ENCODE measurements around the gene NHLRC1. TPM values are rescaled to one million over a fixed set of nuclear protein-coding genes. Genes with fewer than 3 reads are reported as not detected.

Gene NHLRC1
- total RNA-seq, 1 donor from 2014 or later: 0.39 TPM

DNA sequence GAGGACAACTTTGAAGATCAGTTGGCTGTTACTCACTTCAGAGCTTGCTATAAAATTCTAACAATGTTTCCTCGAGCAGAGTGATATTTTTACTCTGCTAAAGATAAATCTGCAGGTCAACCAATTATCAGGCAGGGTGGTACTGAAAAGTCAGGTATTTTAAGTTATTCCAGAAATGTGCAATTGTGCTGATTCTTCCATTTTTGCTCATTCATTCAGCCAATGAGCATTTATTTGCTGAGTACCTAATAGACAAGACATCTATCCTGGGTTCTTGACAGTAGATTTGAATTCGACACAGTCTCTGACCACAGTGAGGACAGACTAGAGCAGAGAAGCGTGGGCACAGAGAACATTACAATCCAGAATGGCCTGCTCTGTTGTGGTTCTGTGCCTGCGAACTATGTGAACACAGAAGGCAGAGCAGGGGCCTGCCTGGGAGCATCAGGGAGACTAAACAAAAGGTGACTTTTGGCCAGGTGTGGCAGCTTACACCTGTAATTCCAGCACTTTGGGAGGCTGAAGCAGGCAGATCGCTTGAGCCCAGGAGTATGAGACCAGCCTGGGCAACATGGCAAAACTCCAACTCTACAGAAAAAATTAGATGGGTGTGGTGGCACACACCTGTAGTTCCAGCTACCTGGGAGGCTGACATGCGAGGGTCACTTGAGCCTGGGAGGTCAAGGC is 17.6 kb upstream of the NHLRC1 start:
- intact Hi-C loops (cut with micrococcal nuclease): no loop called here

DNA sequence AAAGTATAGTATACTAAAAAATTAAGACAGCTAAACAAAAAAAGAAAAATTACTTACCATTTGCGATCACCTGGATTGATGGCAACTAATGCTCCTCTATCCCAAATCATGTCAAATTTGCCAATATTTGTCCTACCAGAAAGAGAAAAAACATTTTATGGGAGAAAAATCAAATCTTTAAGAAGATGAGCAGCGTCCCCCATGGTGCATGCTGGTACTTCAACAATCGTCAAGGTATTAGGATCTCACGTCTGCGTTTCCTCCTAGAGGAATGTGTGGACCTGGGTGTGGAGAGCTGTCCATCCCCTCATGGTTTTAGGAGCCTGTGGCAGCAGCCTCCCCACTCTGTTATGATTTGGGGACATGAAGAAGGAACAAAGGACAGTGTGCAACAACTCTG is 16.4 kb upstream of the NHLRC1 start:
- intact Hi-C loops (cut with micrococcal nuclease): no loop called here

GRCh38 chr6:18136260-18136659 is 13.8 kb upstream of the NHLRC1 start:
- intact Hi-C loops (cut with micrococcal nuclease): no loop called here

DNA sequence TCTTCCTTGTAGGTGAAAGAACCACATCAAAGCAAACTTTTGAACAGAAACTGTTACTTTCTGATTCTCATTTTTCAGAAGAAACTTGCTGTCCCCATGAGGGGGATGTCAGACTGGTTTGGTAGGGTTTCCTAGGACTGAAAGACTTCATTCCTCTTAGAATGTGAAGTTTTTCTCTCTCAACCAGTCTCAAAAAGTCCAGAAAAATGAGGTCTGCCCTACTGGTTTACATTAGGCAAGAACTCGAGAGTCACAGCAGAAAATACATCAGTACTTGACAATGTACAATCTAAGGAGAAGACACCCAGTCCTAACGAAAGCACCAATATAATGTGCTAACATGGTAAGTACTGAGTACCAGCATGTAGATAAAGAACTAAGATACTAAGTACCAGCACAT is 12.7 kb upstream of the NHLRC1 start:
- intact Hi-C loops (cut with micrococcal nuclease): no loop called here

- intact Hi-C loops (cut with micrococcal nuclease): no loop called here
Observed at GRCh38 chr6:18132346-18132745, 9.9 kb upstream of the NHLRC1 start.

- intact Hi-C loops (cut with micrococcal nuclease): no loop called here
Observed at GRCh38 chr6:18126121-18126520, 3.6 kb upstream of the NHLRC1 start.

DNA sequence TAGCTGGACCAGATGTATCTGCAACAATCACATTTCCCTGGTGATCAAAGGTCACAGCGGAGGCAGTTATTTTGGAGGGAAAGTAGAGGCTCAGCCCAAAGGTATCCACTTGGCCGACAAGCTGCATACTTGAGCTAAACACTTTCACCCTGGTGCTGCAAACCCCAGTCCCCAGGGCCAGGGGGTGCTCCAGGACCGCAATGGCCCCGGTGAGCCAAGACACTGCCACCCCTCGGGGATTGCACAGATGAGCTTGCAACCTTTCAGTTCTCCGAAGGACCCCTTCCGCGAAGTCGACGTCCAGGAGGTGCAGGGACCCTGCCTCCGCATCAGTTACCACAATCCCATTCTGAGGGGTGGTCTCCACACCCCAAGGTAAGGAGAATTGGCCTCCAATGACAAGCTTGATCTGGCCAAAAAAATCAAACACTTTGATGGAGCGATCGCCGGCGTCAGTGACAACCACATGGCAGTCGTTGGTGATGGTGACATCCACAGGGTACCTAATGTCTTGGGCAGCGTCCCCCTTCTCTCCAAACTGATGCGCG is 823 bp downstream of the NHLRC1 start:
- intact Hi-C loops (cut with micrococcal nuclease): loop anchor here (2.0 to 5.0 kb wide), 2 partner anchors 33 to 964 kb away; partner anchors contain the start of genes KDM1B and TPMT

- intact Hi-C loops (cut with micrococcal nuclease): no loop called here
Observed at GRCh38 chr6:18119236-18119635, 3.2 kb downstream of the NHLRC1 start.

- intact Hi-C loops (cut with micrococcal nuclease): no loop called here
Observed at GRCh38 chr6:18118330-18118729, 4.1 kb downstream of the NHLRC1 start.

GRCh38 chr6:18117136-18117535 is 5.3 kb downstream of the NHLRC1 start:
- intact Hi-C loops (cut with micrococcal nuclease): no loop called here

GRCh38 chr6:18115356-18115755 is 7.1 kb downstream of the NHLRC1 start:
- intact Hi-C loops (cut with micrococcal nuclease): no loop called here

GRCh38 chr6:18110162-18110561 is 12.3 kb downstream of the NHLRC1 start:
- intact Hi-C loops (cut with micrococcal nuclease): no loop called here

- intact Hi-C loops (cut with micrococcal nuclease): no loop called here
Observed at GRCh38 chr6:18107061-18107460, 15.4 kb downstream of the NHLRC1 start.

DNA sequence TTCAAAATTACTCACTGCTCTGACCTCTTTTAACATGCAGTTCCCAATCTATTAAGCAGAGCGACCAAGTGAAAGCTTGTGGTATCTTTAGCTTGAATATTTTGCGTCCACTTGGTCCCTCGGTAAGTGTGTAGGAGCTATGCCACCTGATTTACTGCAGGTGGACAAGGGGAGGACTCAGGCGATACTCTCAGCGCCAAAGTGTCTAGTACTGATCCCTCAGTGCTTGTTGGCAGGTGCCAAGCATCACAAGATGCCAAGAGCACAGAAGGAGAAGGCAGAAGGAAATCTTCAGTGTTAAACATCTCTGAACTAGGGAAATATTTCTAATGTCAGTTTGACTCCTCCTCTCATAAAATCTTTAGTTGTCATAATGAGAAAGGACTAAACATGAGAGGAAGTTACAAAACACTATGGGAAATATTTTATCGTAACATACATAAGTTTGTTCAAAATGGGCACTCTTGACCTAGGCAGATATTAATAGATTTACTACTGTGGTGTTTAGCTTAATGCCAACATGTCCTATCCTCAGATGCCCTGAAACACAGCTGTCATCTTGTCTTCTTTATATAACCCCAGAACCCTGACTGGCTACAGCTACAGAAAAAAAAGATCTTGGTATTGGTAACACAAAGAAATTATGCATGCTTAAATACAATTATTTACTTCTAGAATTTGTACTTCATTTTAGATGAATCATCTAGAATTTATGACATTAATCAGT is 19.5 kb downstream of the NHLRC1 start:
- intact Hi-C loops (cut with micrococcal nuclease): no loop called here

- intact Hi-C loops (cut with micrococcal nuclease): no loop called here
Observed at GRCh38 chr6:18101873-18102272, 20.6 kb downstream of the NHLRC1 start.

DNA sequence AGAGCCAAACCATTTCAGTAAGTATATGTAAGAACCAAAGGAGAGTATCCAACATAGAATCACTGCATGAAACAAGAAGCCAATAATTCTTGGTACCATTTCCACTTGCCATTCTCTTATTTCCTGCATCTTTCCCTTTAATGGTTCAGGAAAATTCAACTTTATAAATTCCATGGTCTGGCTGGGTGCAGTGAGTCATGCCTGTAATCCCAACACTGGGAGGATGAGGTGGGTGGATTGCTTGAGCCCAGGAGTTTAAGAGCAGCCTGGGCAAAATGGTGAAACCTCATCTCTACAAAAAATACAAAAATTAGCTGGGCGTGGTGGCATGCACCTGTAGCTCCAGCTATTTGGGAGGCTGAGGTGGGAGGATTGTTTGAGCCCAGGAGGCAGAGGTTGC is 21.2 kb downstream of the NHLRC1 start:
- intact Hi-C loops (cut with micrococcal nuclease): no loop called here

DNA sequence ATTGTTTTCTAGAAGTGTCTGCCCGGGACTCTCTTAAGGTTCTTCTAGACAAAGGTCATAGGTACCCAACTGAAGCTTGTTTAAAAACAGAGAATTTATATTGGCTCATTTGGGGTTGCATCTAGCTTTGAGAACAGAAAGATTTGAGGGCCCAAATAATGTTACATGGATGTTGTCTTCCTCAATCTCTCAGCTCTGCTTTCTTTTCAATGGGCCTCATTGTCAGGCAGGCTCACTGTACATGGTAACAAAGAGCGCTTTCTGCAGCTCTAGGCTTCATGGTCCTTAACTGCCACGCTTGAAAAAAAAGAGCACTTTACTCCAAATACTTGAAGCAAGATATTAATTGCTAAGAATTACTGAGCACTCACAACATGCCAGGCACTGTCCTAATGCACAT is 22.2 kb downstream of the NHLRC1 start:
- intact Hi-C loops (cut with micrococcal nuclease): no loop called here

GRCh38 chr6:18099511-18099910 is 23.0 kb downstream of the NHLRC1 start:
- intact Hi-C loops (cut with micrococcal nuclease): no loop called here

DNA sequence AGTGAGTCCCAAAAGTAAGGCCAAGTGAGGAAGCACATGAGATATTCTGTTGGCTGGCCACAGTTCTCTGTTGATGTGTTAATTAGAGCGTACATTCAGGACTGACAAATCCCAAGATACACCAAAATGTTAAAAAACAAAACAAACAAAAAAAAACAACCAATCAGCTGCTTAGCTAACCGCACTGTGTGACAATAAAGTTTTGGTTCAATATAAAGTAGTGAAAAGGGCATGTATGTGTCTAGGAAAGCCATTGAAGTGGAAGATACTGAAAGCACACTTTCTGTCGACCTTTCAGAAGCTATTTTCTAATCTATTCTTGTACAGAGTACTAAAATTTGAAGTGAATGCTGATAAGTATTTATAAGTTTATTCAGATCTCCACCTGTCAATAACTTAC is 26.1 kb downstream of the NHLRC1 start:
- intact Hi-C loops (cut with micrococcal nuclease): no loop called here

GRCh38 chr6:18091382-18091781 is 31.1 kb downstream of the NHLRC1 start:
- intact Hi-C loops (cut with micrococcal nuclease): no loop called here

DNA sequence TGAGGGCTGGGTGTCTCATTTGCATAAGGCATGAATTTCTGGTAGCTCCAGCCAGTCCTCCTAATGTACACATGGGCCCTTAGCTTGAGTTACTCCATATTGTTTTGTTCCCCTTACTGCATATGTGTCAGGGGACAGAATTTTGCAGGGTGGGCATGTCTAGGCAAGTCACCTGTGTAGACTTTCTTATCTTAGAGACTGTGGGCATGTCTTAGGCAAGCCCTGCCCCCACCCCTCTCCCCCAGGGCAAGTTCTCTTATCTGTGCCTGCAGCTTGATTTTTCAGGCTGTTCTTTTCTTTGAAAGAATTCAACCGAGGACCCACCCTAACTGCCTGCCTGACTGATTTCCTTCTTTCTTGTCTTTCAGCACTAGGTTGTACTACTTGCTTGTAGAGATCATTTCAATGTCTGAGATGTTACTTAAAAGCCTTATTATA is 32.1 kb downstream of the NHLRC1 start:
- intact Hi-C loops (cut with micrococcal nuclease): no loop called here

DNA sequence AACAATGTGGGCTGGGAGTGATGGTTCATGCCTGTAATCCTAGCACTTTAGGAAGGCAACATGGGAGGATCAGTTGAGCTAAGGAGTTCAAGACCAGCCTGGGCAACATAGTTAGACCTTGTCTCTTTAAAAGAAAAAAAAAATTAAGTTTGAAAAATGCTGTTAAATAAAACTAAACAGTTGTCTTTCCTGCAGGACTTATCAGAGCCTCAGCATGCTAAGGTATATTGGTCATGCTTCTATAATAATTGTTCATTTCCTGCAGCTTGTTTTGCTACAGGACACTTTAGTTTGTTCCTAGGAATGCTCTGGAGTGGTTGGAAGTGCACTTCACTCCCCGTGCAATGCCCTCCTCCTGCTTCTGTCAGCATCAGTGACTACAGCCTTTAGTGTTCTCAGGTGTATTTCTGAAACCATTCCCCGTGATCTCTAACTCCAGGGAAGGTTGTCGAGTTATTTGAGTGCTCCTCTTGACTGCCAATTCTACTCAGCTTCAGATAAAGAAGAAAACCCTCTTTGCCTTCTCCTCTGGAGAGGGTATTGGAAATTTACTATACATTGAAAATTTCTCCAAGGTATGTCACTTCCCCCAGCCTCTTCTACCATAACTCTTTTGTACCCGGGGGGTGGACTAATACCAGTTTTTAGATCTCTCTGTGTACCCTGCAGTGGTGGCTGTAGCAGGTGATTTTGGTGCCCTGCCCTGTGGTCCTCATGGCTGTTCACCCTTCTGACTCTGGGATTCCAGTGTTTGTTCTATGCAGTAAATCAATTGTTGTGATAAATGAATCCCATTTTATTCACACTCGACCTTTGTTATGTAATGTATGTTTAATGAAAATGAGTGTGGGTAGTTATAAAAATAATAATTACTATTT is 33.8 kb downstream of the NHLRC1 start:
- intact Hi-C loops (cut with micrococcal nuclease): no loop called here

Data from T-helper 2 cell treated with Interferon-gamma antibody and Interleukin-4, amounts not matched to agents 100 ng/mL and 5 ng/mL, for 36 hours (primary cell).